GM12864 (cell line): ENCODE data around the gene BTD.

Experiments used
- DNase-seq: peaks from one replicate; pipeline ENCODE4 v3.0.0-alpha.2; 2011; ENCODE audit warnings: low read depth
- H3K4me3 ChIP-seq: 2 replicates; pipeline ENCODE4 v1.5.1; 2011; ENCODE audit warnings: mild to moderate bottlenecking, low read depth, low read length, control low read depth
- TF ChIP-seq, protein P1 (sequence below): IDR thresholded peaks from 2 replicates; pipeline ENCODE4 v1.5.1; 2011; ENCODE audit warnings: low read depth, mild to moderate bottlenecking, moderate library complexity, low read length, control low read depth, inconsistent platforms; ENCODE audit errors: missing control alignments

The BTD gene

DNA sequence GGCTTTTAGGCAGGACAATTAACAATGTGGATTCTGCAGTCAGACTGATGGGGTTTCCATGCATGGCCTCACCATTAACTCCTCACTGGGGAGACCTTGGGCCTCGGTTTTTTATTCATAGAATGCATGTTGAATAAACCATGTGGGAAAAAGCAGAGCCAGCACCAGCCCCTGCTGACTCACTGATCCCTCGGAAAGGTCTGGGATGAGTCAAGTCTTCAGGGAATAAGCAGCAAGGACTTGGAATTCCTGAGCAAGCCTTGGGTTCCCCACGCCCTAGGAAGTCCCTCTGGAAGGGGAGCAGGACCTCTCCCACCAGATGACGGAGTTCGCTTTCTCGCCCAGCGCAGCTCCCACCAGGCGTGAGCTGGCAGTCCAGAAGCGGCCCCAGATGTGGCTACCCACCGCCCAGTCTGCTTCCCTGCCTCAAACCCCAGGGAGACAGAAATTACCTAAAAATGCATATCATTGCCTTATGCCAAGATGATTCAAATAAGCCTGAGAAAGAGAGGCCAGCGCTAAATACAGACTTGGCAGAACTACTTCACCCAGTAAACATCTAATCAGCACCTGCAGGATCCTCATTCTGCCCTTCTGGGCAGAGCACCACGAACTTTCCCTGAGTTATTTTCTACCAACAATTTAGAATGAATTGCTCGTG is 45.4 kb downstream of the BTD start:
- no peak overlapping the region for H3K4me3 ChIP-seq
- TF ChIP-seq, protein P1, sequence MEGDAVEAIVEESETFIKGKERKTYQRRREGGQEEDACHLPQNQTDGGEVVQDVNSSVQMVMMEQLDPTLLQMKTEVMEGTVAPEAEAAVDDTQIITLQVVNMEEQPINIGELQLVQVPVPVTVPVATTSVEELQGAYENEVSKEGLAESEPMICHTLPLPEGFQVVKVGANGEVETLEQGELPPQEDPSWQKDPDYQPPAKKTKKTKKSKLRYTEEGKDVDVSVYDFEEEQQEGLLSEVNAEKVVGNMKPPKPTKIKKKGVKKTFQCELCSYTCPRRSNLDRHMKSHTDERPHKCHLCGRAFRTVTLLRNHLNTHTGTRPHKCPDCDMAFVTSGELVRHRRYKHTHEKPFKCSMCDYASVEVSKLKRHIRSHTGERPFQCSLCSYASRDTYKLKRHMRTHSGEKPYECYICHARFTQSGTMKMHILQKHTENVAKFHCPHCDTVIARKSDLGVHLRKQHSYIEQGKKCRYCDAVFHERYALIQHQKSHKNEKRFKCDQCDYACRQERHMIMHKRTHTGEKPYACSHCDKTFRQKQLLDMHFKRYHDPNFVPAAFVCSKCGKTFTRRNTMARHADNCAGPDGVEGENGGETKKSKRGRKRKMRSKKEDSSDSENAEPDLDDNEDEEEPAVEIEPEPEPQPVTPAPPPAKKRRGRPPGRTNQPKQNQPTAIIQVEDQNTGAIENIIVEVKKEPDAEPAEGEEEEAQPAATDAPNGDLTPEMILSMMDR: no peak
- DNase-seq: no peak

DNA sequence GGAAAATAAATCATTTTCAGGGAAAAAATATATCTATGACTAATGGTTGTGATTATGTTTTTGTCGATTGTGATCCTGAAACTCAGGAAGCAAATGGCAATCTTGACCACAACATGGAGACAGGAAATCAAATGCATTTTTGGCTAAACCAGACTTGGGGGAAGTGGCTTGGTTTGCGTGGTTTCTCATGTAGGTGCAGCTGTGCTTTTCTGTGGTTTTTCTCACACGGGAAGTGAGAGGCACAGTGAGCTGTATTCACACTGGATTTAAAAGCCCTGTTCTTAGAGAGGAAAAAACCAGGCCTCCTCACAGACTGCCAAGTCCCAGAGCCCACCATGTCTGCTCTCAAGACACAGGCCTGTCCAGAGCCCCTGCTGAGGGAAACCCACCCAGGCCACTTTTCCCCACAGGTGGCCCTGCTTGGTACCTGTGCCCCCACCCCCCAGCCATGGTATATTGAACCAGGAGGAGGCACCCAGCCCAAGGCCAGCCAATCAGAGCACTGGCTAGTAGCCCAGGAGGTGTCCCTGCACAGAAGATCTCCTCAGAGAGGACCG is 46.1 kb downstream of the BTD start:
- peak; percentile 94 for DNase-seq
- H3K4me3 ChIP-seq: no peak overlapping the region
- TF ChIP-seq, protein P1: no peak

DNA sequence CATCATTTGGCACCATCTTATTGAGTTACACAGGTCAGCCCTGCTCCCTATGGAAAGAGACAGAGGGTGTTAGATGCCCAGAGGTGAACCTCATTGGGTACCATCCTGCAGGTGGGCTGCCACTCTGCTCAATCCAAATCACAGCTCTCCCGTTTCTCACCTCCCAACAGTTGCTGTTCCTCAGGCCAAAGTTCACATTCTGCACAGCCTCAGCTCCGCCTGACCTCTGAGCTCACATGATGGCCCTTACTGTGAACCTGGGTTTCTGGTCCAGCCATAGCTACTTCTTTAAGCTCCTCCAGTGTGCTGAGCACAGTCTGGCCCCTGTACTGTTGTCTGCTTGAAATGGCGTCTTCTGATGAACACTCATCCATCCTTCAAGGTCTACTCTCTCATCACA is 47.8 kb downstream of the BTD start:
- no peak for DNase-seq
- H3K4me3 ChIP-seq: no peak overlapping the region
- TF ChIP-seq, protein P1: no peak

DNA sequence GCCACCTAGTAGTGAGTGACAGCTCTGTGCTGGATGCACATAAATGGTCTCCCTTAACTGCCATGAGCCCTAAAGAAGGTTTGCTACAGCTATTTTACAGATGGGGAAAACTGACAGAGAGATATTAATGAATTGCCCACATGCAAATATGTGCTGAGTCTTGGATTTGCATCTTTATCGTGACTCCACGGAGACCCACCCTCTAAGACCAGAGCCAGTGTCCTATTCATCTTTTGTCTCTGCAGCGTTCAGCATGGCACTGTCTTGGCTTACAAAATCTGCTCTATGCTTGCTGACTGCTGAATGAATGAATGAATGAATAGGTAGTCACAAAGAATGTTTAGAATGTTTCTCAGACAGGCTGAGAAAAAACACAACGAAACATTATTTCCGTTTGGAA is 48.3 kb downstream of the BTD start:
- TF ChIP-seq, protein P1: no peak
- no peak for DNase-seq
- H3K4me3 ChIP-seq: no peak overlapping the region

DNA sequence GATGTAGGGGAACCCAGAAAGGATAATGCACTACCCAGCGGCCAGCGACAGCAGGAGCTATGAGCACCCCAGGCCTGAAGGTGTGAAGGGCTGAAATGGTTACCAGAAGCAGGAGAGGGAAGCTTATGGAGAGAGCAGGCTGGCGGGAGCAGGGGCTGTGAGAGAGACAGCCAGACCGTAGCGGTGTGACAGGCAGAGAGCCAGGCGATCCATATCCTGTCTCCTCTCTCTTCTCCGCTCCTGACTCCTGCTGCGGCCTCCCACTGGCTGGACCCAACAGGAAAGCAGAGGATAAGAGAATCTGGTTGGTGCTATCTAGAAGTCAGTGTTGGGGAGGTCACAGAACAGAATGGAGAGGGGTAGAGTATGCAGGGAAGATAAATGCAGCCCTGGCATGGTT is 49.9 kb downstream of the BTD start:
- no peak overlapping the region for H3K4me3 ChIP-seq
- TF ChIP-seq, protein P1: no peak
- no peak for DNase-seq

DNA sequence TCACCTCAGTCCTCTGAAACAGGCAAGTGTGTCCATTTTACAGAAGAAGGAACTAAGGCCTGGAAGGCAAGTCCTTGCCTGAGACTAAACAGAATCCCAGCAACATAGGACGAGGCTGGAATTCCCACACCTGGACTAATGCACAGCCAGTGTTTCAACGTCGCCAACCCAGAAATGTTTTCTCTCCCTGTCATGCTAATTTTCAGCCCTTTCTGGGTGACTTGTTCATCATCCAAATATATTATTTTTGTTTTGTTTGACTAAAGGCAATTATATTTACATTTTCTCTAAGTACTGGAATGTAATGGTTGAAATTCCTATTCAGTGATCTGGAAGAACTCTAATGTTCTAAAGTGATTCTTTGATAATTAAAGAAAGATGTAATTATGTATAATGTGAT is 51.8 kb downstream of the BTD start:
- TF ChIP-seq, protein P1: no peak
- no peak overlapping the region for H3K4me3 ChIP-seq
- no peak for DNase-seq

DNA sequence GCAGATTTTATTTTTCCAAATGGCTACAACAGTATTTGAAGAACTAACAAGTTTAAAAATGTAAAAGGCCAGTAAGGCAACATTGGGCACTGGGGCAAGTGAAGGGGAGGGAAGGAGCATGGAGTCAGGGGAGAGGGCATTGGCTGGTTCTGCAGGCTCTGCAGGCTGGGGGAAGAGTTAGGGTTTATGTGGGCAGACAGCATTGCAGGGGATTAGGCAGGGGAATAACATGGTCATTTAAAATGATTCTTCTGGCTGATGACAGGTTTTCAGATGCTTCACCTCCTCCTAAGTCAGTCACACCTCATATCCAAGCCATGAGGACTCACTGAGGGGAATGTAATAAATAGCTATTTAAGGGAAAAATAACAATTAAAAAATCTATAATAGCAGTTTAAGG is 52.6 kb downstream of the BTD start:
- DNase-seq: no peak
- no peak overlapping the region for H3K4me3 ChIP-seq
- TF ChIP-seq, protein P1: no peak
